Panc1 (cell line): Measurements from ENCODE around the gene SURF4. TPM values are rescaled to one million over a fixed set of nuclear protein-coding genes. Genes with fewer than 3 reads are reported as not detected.

Source experiments
- ATAC-seq: fragments of 200-7000 bp; cut with Tn5 transposase; 2 replicates; pipeline ENCODE4 v1.9.1; 2020; ENCODE audit warnings: mild to moderate bottlenecking, moderate library complexity
- BruUV-seq: library from RNA; stranded (reverse); fragments of 400-500 nt; replicated peaks from 2 replicates; lab custom pipeline; 2021; lab: Mats Ljungman, UMichigan
- CTCF ChIA-PET: fragments of 300-600 bp; sonication (Branson Sonifier 250); formaldehyde crosslinking; loops from one replicate; lab custom pipeline; 2022; ENCODE audit warnings: antibody characterized with exemption; lab: Charles Lee
- POLR2A ChIA-PET: fragments of 300-600 bp; sonication (Branson Sonifier 250); formaldehyde crosslinking; loops from one replicate; lab custom pipeline; 2022; ENCODE audit warnings: antibody characterized with exemption; lab: Charles Lee
- DNase-seq: peaks from one replicate; pipeline ENCODE4 v3.0.0-alpha.2; 2010; ENCODE audit warnings: low read depth, low spot score
- H3K27ac ChIP-seq: 2 replicates; pipeline ENCODE4 v1.5.1; 2011; ENCODE audit warnings: mild to moderate bottlenecking, low read length, inconsistent platforms
- H3K27me3 ChIP-seq: fragments of 200-500 bp; sonication (Bioruptor generic); 2 replicates; pipeline ENCODE4 v1.6.0; 2014; ENCODE audit warnings: low read length, inconsistent platforms; ENCODE audit not compliant: control insufficient read depth, insufficient read depth
- H3K36me3 ChIP-seq: fragments of 200-500 bp; sonication (Bioruptor generic); 2 replicates; pipeline ENCODE4 v1.5.1; 2014; ENCODE audit warnings: inconsistent platforms, mild to moderate bottlenecking, low read length, moderate library complexity; ENCODE audit not compliant: control insufficient read depth, insufficient read depth
- H3K4me1 ChIP-seq: 2 replicates; pipeline ENCODE4 v1.5.1; 2011; ENCODE audit warnings: inconsistent platforms, mild to moderate bottlenecking, low read length, moderate library complexity; ENCODE audit not compliant: control insufficient read depth, insufficient read depth
- H3K4me3 ChIP-seq, 2 experiments: 2 replicates each; pipeline ENCODE4 v1.5.1; 2011 to 2012; ENCODE audit warnings: low read depth in 2 of 2, low read length in 2 of 2, mild to moderate bottlenecking in 2 of 2, inconsistent platforms in 1 of 2, moderate library complexity in 1 of 2
- H3K9me3 ChIP-seq: fragments of 200-500 bp; sonication (Bioruptor generic); 2 replicates; pipeline ENCODE4 v1.5.1; 2014; ENCODE audit warnings: low read depth, mild to moderate bottlenecking, inconsistent platforms, low read length, moderate library complexity; ENCODE audit not compliant: control insufficient read depth, insufficient read depth
- CTCF ChIP-seq: fragments of 450-650 bp; IDR thresholded peaks from 2 replicates; pipeline ENCODE4 v1.5.1; 2017; ENCODE audit warnings: mild to moderate bottlenecking
- POLR2AphosphoS5 ChIP-seq: IDR thresholded peaks from 2 replicates; pipeline ENCODE4 v1.6.1; 2012; ENCODE audit warnings: mild to moderate bottlenecking, low read depth, low read length, moderate library complexity
- SIN3A ChIP-seq: IDR thresholded peaks from 2 replicates; pipeline ENCODE4 v1.6.1; 2012; ENCODE audit warnings: low read depth, mild to moderate bottlenecking, low read length, moderate library complexity, borderline replicate concordance; ENCODE audit not compliant: insufficient read depth
- TCF7L2 ChIP-seq: IDR thresholded peaks from 2 replicates; pipeline ENCODE4 v1.6.1; 2011; ENCODE audit warnings: mild to moderate bottlenecking, low read depth, low read length, inconsistent platforms
- in situ Hi-C: cut with HindIII; loops from 2 replicates; pipeline ENCODE4 v1.10.0; 2016; ENCODE audit warnings: low sequenced_read_pairs, low pct_unique_long_range_greater_than_20kb
- intact Hi-C: fragments of 100-400 bp; cut with micrococcal nuclease; formaldehyde crosslinking; loops from one replicate; pipeline ENCODE4 v1.10.0; 2022; ENCODE audit not compliant: unreplicated experiment
- total RNA-seq: library from RNA; stranded (reverse); gene quantifications from one replicate; pipeline ENCODE4 v1.2.1, GENCODE V29; 2021; ENCODE audit not compliant: unreplicated experiment
- TF ChIP-seq, protein P1 (sequence below), 2 experiments: IDR thresholded peaks; 2 replicates each; pipeline ENCODE4 v1.6.1; 2011 to 2012; ENCODE audit warnings: low read depth in 2 of 2, control low read depth in 1 of 2, low read length in 1 of 2, mild to moderate bottlenecking in 1 of 2, moderate library complexity in 1 of 2; ENCODE audit not compliant: insufficient read depth in 1 of 2

Gene SURF4
- total RNA-seq, 1 experiment from 2014 or later, result 149 TPM

GRCh38 chr9:133397370-133397769, 21.5 kb upstream of the SURF4 start:
- TF ChIP-seq, protein P1, sequence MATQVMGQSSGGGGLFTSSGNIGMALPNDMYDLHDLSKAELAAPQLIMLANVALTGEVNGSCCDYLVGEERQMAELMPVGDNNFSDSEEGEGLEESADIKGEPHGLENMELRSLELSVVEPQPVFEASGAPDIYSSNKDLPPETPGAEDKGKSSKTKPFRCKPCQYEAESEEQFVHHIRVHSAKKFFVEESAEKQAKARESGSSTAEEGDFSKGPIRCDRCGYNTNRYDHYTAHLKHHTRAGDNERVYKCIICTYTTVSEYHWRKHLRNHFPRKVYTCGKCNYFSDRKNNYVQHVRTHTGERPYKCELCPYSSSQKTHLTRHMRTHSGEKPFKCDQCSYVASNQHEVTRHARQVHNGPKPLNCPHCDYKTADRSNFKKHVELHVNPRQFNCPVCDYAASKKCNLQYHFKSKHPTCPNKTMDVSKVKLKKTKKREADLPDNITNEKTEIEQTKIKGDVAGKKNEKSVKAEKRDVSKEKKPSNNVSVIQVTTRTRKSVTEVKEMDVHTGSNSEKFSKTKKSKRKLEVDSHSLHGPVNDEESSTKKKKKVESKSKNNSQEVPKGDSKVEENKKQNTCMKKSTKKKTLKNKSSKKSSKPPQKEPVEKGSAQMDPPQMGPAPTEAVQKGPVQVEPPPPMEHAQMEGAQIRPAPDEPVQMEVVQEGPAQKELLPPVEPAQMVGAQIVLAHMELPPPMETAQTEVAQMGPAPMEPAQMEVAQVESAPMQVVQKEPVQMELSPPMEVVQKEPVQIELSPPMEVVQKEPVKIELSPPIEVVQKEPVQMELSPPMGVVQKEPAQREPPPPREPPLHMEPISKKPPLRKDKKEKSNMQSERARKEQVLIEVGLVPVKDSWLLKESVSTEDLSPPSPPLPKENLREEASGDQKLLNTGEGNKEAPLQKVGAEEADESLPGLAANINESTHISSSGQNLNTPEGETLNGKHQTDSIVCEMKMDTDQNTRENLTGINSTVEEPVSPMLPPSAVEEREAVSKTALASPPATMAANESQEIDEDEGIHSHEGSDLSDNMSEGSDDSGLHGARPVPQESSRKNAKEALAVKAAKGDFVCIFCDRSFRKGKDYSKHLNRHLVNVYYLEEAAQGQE (IDR thresholded peaks at IDR 0.05; ENCODE audit: insufficient read depth in 1 of 2, low read depth in 2 of 2, low read length in 1 of 2), result no peak
- TF ChIP-seq POLR2AphosphoS5 (no peak), TCF7L2 (no peak), CTCF (no peak), SIN3A (no peak)
- no TSS peak for BruUV-seq
- no peak overlapping the region for H3K4me3 ChIP-seq
- ChIA-PET CTCF (no interaction called here), POLR2A (no interaction called here)
- no peak overlapping the region for H3K27ac ChIP-seq
- no peaks in the 10 kb centered on the region for H3K9me3 ChIP-seq
- no peak for DNase-seq
- intact Hi-C loops (no loop called here), in situ Hi-C loops (no loop called here)
- ATAC-seq, result 0 out of 2 replicates have a peak, but pooled peaks have one; percentile 6
- no peaks in the 10 kb centered on the region for H3K36me3 ChIP-seq
- H3K4me1 ChIP-seq, result no peaks in the 10 kb centered on the region
- H3K27me3 ChIP-seq, result no peaks in the 10 kb centered on the region

- ATAC-seq, result peak; percentile 54; the same call in 1 of the 2 replicates
- no peak for DNase-seq
- TF ChIP-seq CTCF (peak; percentile 16; the same call in 1 of the 2 replicates), TCF7L2 (no peak)
- ChIA-PET CTCF (no interaction called here), POLR2A (interaction anchor here (0.7 kb wide), 1 partner anchor 284 kb away, joined by 3 read pairs; no protein-coding TSS in a partner anchor)
- Histone ChIP-seq H3K4me3 (no peak overlapping the region), H3K27me3 (no peaks in the 10 kb centered on the region), H3K9me3 (no peaks in the 10 kb centered on the region), H3K36me3 (no peaks in the 10 kb centered on the region), H3K27ac (no peak overlapping the region), H3K4me1 (no peaks in the 10 kb centered on the region)
- intact Hi-C loops, result no loop called here
- no TSS peak for BruUV-seq
- in situ Hi-C loops, result no loop called here
Observed at GRCh38 chr9:133396952-133397351, 21.1 kb upstream of the SURF4 start.
